ENCODE results near the gene PDE4B. TPM values are rescaled to one million over a fixed set of nuclear protein-coding genes. Genes with fewer than 3 reads are reported as not detected.

The PDE4B gene
- total RNA-seq, 1 experiment from 2014 or later, result 5.5 TPM

DNA sequence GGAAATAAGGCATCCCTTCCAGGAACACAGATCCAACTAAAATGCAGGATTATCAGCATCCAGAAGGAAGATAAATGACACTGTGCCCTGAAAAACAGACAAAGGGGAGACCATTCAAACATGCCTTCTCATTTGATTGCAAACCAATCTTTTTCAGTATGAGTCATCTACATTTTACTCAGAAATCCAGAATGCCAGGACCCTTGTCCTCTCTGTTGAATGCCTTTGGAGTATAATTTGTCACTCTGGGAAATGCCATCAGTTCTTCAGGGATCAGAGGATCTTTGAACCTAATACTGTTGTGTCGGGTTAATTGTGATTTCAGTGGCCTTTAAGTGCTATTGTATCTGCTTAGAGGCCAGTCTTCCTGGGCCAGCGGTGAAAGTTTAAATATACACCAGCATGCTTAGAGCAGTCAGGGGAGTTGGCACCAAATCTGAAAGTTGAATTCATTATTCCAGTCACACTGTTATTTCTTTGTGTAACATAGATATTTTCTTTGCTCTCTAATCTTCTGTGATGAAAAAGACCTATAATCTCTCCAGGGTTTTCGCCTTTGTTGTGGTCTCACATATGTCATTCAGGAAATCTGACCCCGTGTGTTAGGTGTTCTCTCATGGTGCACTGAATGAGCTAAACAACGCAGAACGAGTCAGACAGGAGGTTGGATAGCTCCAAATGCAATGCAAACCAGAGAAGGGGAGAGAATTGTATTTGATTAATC, 376.4 kb downstream of the PDE4B start:
- Histone ChIP-seq H3K27ac (ENCODE audit: low read length) (no peak overlapping the region), H3K36me3 (ENCODE audit: insufficient read depth, low read length) (no peaks in the 10 kb centered on the region), H3K9me3 (ENCODE audit: low read length) (no peaks in the 10 kb centered on the region), H3K4me3 (ENCODE audit: low read length) (no peak overlapping the region), H4K20me1 (ENCODE audit: insufficient read depth, low read depth, low read length) (no peaks in the 10 kb centered on the region), H3K4me1 (ENCODE audit: low read length) (no peaks in the 10 kb centered on the region), H2AFZ (ENCODE audit: low read length) (no peak overlapping the region), H3K9ac (ENCODE audit: low read length) (no peak overlapping the region), H3K4me2 (ENCODE audit: low read depth, low read length, poor library complexity, severe bottlenecking) (no peak overlapping the region), H3K79me2 (ENCODE audit: low read length) (no peaks in the 10 kb centered on the region), H3K27me3 (ENCODE audit: low read length) (no peaks in the 10 kb centered on the region), H3K9me2 (replicated peaks; ENCODE audit: insufficient read depth, low read length) (no peaks in the 10 kb centered on the region)
- DNase-seq, result no peak

DNA sequence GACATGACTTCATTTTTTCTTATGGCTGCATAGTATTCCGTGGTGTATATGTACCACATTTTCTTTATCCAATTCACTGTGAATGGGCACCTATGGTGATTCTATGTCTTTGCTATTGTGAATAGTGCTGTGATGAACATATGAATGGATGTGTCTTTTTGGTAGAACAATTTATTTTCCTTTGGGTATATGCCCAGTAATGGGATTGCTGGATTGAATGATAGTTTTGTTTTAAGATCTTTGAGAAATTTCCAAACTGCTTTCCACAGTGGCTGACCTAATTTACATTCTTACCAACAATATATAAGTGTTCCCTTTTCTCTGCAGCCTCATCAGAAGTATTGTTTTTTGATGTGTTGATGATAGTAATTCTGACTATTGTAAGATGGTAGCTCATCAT, 379.6 kb downstream of the PDE4B start:
- Histone ChIP-seq H3K4me1 (ENCODE audit: low read length) (no peaks in the 10 kb centered on the region), H3K4me3 (ENCODE audit: low read length) (no peak overlapping the region), H3K27ac (ENCODE audit: low read length) (no peak overlapping the region), H3K36me3 (ENCODE audit: insufficient read depth, low read length) (no peaks in the 10 kb centered on the region), H3K9me3 (ENCODE audit: low read length) (no peaks in the 10 kb centered on the region), H3K27me3 (ENCODE audit: low read length) (no peaks in the 10 kb centered on the region), H4K20me1 (ENCODE audit: insufficient read depth, low read depth, low read length) (no peaks in the 10 kb centered on the region), H3K9ac (ENCODE audit: low read length) (no peak overlapping the region), H3K9me2 (replicated peaks; ENCODE audit: insufficient read depth, low read length) (no peaks in the 10 kb centered on the region), H3K4me2 (ENCODE audit: low read depth, low read length, poor library complexity, severe bottlenecking) (no peak overlapping the region), H3K79me2 (ENCODE audit: low read length) (no peaks in the 10 kb centered on the region), H2AFZ (ENCODE audit: low read length) (no peak overlapping the region)
- no peak for DNase-seq

DNA sequence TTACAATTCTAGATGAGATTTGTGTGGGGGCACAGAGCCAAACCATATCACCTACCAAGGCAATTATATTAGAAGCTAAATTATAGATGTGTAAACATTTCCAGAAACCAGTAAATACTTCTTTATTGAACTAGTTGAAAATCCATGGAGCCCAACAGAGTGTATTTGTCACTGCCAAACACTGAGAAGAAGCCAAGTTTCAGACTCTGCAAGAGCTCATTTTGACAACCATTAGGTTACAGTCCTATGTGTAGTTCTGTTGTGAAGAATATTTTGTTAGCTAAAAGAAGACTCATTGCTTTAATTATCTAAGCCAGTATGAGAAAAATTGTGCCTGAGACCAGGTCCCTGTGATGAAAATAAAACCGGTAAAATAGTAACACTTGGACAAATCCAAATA, 382.4 kb downstream of the PDE4B start:
- H3K27me3 ChIP-seq (ENCODE audit: low read length), result no peaks in the 10 kb centered on the region
- no peaks in the 10 kb centered on the region for H3K4me1 ChIP-seq (ENCODE audit: low read length)
- H3K36me3 ChIP-seq (ENCODE audit: insufficient read depth, low read length), result no peaks in the 10 kb centered on the region
- no peaks in the 10 kb centered on the region for H3K79me2 ChIP-seq (ENCODE audit: low read length)
- no peak overlapping the region for H3K4me2 ChIP-seq (ENCODE audit: low read depth, low read length, poor library complexity, severe bottlenecking)
- no peaks in the 10 kb centered on the region for H3K9me3 ChIP-seq (ENCODE audit: low read length)
- no peak overlapping the region for H2AFZ ChIP-seq (ENCODE audit: low read length)
- no peak overlapping the region for H3K27ac ChIP-seq (ENCODE audit: low read length)
- H4K20me1 ChIP-seq (ENCODE audit: insufficient read depth, low read depth, low read length), result no peaks in the 10 kb centered on the region
- H3K4me3 ChIP-seq (ENCODE audit: low read length), result no peak overlapping the region
- H3K9me2 ChIP-seq (replicated peaks; ENCODE audit: insufficient read depth, low read length), result no peaks in the 10 kb centered on the region
- no peak overlapping the region for H3K9ac ChIP-seq (ENCODE audit: low read length)
- no peak for DNase-seq

DNA sequence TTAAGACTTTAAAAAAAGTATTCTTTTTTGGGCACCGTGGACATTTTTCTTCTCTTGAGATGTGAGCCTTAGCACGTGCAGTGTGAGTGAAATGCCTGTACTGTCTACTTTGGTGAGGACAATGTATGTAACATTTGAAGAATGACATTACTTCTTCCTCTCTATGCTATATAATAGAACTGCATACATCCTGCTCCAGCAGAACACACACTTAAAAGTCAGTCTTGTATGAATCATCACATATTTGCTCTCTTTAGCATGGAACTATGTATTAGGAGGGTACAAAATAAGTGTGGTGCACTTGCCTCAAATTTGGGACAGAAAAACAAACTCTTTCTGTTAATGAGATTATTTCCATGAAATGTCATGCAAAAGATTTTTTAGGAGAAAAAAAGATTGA, 382.9 kb downstream of the PDE4B start:
- H3K4me1 ChIP-seq (ENCODE audit: low read length), result no peaks in the 10 kb centered on the region
- no peak overlapping the region for H2AFZ ChIP-seq (ENCODE audit: low read length)
- DNase-seq, result no peak
- no peaks in the 10 kb centered on the region for H3K9me2 ChIP-seq (replicated peaks; ENCODE audit: insufficient read depth, low read length)
- H3K4me2 ChIP-seq (ENCODE audit: low read depth, low read length, poor library complexity, severe bottlenecking), result no peak overlapping the region
- no peaks in the 10 kb centered on the region for H3K9me3 ChIP-seq (ENCODE audit: low read length)
- H3K4me3 ChIP-seq (ENCODE audit: low read length), result no peak overlapping the region
- H3K27ac ChIP-seq (ENCODE audit: low read length), result no peak overlapping the region
- H3K9ac ChIP-seq (ENCODE audit: low read length), result no peak overlapping the region
- H4K20me1 ChIP-seq (ENCODE audit: insufficient read depth, low read depth, low read length), result no peaks in the 10 kb centered on the region
- H3K27me3 ChIP-seq (ENCODE audit: low read length), result no peaks in the 10 kb centered on the region
- H3K36me3 ChIP-seq (ENCODE audit: insufficient read depth, low read length), result no peaks in the 10 kb centered on the region
- no peaks in the 10 kb centered on the region for H3K79me2 ChIP-seq (ENCODE audit: low read length)

DNA sequence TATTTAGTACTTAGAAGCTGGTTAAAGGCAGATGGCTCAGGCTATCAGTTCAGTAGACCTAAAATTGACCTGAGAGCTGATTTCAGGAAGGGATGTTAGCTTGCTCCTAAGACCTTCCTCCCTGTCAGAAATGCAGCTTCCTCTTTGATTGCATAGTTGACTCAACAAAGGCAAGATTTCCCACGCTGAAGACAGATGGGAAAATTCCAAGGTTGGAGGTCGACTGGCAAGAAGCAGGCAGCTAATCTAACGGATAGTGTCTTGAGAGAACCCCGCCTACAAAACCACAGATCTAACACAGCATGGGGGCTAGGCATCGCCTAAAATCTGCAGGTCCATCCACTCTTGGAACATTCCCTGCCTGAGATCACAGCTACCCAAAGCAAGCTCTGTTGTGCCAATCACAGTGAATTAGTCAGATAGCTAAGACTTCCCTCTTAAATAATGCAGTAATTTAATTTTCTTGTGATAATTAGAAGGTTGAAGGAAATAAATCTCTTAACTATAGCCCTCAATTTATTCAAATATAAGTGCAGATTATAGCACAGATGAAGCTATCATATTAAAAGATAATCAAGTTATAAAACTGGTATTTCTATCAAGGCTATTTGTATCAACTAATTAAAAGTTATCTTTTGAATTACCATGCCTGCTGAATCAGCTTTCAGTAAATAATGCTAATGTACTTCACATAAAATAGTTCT, 383.5 kb downstream of the PDE4B start:
- Histone ChIP-seq H3K9me2 (replicated peaks; ENCODE audit: insufficient read depth, low read length) (no peaks in the 10 kb centered on the region), H3K9me3 (ENCODE audit: low read length) (no peaks in the 10 kb centered on the region), H3K4me2 (ENCODE audit: low read depth, low read length, poor library complexity, severe bottlenecking) (no peak overlapping the region), H3K27me3 (ENCODE audit: low read length) (no peaks in the 10 kb centered on the region), H3K4me3 (ENCODE audit: low read length) (no peak overlapping the region), H3K27ac (ENCODE audit: low read length) (no peak overlapping the region), H3K4me1 (ENCODE audit: low read length) (no peaks in the 10 kb centered on the region), H3K36me3 (ENCODE audit: insufficient read depth, low read length) (no peaks in the 10 kb centered on the region), H3K79me2 (ENCODE audit: low read length) (no peaks in the 10 kb centered on the region), H2AFZ (ENCODE audit: low read length) (no peak overlapping the region), H4K20me1 (ENCODE audit: insufficient read depth, low read depth, low read length) (no peaks in the 10 kb centered on the region), H3K9ac (ENCODE audit: low read length) (no peak overlapping the region)
- no peak for DNase-seq

DNA sequence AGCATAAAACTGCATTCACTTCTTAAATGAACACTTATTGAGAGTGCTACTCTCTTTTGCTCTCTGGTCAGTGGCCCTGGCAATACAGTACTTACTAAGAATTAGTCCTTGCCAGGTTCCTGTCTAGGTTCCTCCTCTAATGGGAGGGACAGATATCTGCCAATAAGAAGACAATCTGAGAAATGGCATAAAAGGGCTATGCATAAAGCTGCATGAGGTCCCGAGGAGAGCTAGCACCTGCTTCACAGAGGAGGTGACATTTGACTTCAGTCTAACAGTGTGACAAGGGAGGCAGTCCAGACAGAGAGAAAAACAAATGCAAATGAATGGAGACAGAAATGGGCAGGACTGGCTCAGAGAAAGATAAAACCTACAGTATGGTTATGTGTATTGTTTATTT, 384.1 kb downstream of the PDE4B start:
- no peaks in the 10 kb centered on the region for H3K79me2 ChIP-seq (ENCODE audit: low read length)
- no peak for DNase-seq
- H4K20me1 ChIP-seq (ENCODE audit: insufficient read depth, low read depth, low read length), result no peaks in the 10 kb centered on the region
- H3K9ac ChIP-seq (ENCODE audit: low read length), result no peak overlapping the region
- H3K9me2 ChIP-seq (replicated peaks; ENCODE audit: insufficient read depth, low read length), result no peaks in the 10 kb centered on the region
- H3K36me3 ChIP-seq (ENCODE audit: insufficient read depth, low read length), result no peaks in the 10 kb centered on the region
- no peak overlapping the region for H3K4me3 ChIP-seq (ENCODE audit: low read length)
- H2AFZ ChIP-seq (ENCODE audit: low read length), result no peak overlapping the region
- H3K4me2 ChIP-seq (ENCODE audit: low read depth, low read length, poor library complexity, severe bottlenecking), result no peak overlapping the region
- H3K9me3 ChIP-seq (ENCODE audit: low read length), result no peaks in the 10 kb centered on the region
- H3K27ac ChIP-seq (ENCODE audit: low read length), result no peak overlapping the region
- H3K27me3 ChIP-seq (ENCODE audit: low read length), result no peaks in the 10 kb centered on the region
- no peaks in the 10 kb centered on the region for H3K4me1 ChIP-seq (ENCODE audit: low read length)

DNA sequence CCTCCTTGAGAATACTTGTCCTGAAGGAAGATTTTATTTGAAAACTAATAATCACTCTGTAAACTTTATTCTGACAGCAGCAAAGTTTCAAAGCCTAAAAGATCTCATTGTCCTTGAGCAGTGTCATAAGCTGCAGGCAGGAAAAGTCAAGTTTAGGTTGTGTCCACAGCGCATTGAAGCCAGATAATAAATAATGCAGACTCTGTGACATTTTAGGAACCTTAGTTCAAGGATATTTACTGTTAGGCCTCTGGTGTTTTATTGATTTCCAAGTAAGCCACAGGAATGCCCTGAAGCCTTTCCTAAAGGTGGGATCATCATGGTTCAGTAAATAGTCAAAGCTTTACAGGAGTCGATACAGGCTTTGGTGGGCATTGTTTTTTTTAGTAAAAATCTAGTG, 384.8 kb downstream of the PDE4B start:
- Histone ChIP-seq H3K4me2 (ENCODE audit: low read depth, low read length, poor library complexity, severe bottlenecking) (no peak overlapping the region), H3K27me3 (ENCODE audit: low read length) (no peaks in the 10 kb centered on the region), H3K36me3 (ENCODE audit: insufficient read depth, low read length) (no peaks in the 10 kb centered on the region), H3K27ac (ENCODE audit: low read length) (no peak overlapping the region), H3K9ac (ENCODE audit: low read length) (no peak overlapping the region), H4K20me1 (ENCODE audit: insufficient read depth, low read depth, low read length) (no peaks in the 10 kb centered on the region), H3K4me3 (ENCODE audit: low read length) (no peak overlapping the region), H3K79me2 (ENCODE audit: low read length) (no peaks in the 10 kb centered on the region), H3K9me2 (replicated peaks; ENCODE audit: insufficient read depth, low read length) (no peaks in the 10 kb centered on the region), H3K4me1 (ENCODE audit: low read length) (no peaks in the 10 kb centered on the region), H2AFZ (ENCODE audit: low read length) (no peak overlapping the region), H3K9me3 (ENCODE audit: low read length) (no peaks in the 10 kb centered on the region)
- no peak for DNase-seq

DNA sequence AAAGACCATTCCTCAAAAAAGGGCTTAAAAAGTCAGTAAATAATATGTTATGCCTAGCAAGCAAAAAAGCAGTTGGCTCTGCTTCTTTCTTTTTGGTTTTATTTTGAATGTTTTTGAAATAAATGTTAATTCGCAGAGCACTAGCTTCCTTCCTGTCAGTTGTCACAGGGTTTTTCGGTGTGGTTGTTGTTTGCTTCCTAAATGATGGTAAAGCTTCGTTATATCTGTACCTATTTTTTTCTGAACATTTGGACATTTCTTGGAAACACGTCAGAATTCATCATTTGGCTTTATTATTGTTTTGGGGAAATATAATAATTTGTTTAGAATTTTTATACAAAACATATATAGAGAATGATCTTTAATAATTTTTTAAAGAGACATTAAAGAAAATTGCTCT, 389.3 kb downstream of the PDE4B start:
- no peak overlapping the region for H3K4me2 ChIP-seq (ENCODE audit: low read depth, low read length, poor library complexity, severe bottlenecking)
- no peak overlapping the region for H2AFZ ChIP-seq (ENCODE audit: low read length)
- no peaks in the 10 kb centered on the region for H3K27me3 ChIP-seq (ENCODE audit: low read length)
- H3K9me2 ChIP-seq (replicated peaks; ENCODE audit: insufficient read depth, low read length), result no peaks in the 10 kb centered on the region
- no peaks in the 10 kb centered on the region for H4K20me1 ChIP-seq (ENCODE audit: insufficient read depth, low read depth, low read length)
- no peak for DNase-seq
- no peaks in the 10 kb centered on the region for H3K9me3 ChIP-seq (ENCODE audit: low read length)
- H3K36me3 ChIP-seq (ENCODE audit: insufficient read depth, low read length), result no peaks in the 10 kb centered on the region
- H3K27ac ChIP-seq (ENCODE audit: low read length), result no peak overlapping the region
- no peak overlapping the region for H3K4me3 ChIP-seq (ENCODE audit: low read length)
- H3K9ac ChIP-seq (ENCODE audit: low read length), result no peak overlapping the region
- H3K4me1 ChIP-seq (ENCODE audit: low read length), result no peaks in the 10 kb centered on the region
- no peaks in the 10 kb centered on the region for H3K79me2 ChIP-seq (ENCODE audit: low read length)
